ENCODE measurements around the gene TLE2. TPM values are rescaled to one million over a fixed set of nuclear protein-coding genes. Genes with fewer than 3 reads are reported as not detected.

The TLE2 gene
- total and polyA plus RNA-seq, 10 donors, result 12.0 to 88.0 (median 40.0) TPM

- Histone ChIP-seq H3K27ac (peak within 1 kb of the TSS; percentile 81 to 99 (median 96)), H3K9me3 (no peaks in the 10 kb centered on the region), H3K4me3 (peak within 1 kb of the TSS; percentile 66 to 93 (median 75)), H3K27me3 (replicated peaks in 1 of 7) (no peaks in the 10 kb centered on the region), H3K4me1 (peaks cover 39 to 87% (median 69%) of the 10 kb centered on the region in 6 donors), H3K36me3 (peaks cover 10 to 35% (median 26%) of the 10 kb centered on the region in 6 donors)
- DNase-seq, result peak; percentile 94
- intact Hi-C loops (cut with DNase I; ENCODE audit: low total_unique reads), result no loop called here
- TF ChIP-seq CTCF (IDR thresholded peaks at IDR 0.05 in 8 of 11, conservative IDR thresholded peaks at IDR 0.05 in 3 of 11) (peak in 2 of 11 experiments; percentile 9 to 19), POLR2AphosphoS5 (IDR thresholded peaks at IDR 0.05) (peak; percentile 56 to 72 (median 70)), POLR2A (IDR thresholded peaks at IDR 0.05) (no peak)
- WGBS, 5 donors, result 1 to 4% (median 1%) methylated on average over 5 to 108 of the region's 111 CpGs
Observed at GRCh38 chr19:3062165-3063105, 33.4 kb upstream of the TLE2 start, which contains the start of gene TLE5. TSS of gene TLE5 (minus strand) at chr19:3062495. CDS start at chr19:3062200, 295 bp downstream.

DNA sequence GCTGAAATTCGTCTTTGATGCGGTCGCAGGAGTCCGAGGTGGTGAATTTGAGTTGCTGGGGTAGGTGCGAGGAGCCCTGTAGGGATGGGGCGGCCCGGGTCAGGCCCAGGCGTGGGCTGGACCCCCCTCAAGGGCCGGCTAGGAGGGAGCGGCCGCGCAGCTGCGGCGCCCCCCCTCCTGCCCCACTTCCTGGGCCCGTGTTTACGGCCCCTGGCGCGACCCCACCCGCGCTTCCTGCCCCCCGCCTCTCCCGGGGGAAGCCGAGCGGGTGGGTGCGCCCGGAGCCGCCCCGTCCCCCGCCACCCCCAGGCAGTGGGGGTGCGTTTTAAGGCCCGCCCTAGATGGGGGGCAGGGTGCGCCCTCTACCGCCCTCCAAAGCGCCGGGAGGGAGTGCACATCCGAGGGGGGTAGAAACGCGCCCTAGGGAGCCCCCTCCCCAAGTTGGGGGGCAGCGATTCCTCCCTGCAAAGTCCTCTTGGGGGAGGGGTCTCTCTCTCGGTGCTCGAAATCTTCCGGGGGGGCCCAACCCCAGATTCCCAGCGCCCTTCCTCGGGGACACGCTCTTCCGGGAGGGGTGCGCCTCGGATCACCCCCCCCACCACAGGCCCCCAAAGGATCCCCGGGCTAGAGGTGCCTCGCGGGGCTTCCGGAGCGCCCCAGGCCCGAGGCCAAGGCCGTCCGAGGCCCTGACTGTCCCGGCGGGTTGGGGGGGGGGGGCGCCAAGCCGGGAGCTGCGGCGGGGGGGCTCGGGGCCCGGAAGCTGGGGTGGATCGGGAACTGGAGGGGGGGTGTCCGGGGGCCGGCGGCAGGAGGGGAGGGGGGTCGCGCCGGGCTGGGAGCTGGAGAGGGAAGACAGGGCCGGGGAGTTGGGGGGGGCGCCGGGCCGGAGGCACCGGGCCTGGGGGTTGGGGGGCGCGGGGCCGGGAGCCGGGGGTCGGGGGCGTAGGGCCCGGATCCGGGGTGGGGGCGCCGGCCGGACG is 32.4 kb upstream of the TLE2 start:
- Histone ChIP-seq H3K4me3 (peak overlapping the region; percentile 66 to 93 (median 75)), H3K4me1 (peaks cover 44 to 91% (median 79%) of the 10 kb centered on the region in 6 donors), H3K36me3 (peaks cover 10 to 44% (median 35%) of the 10 kb centered on the region in 6 donors), H3K27ac (peak overlapping the region; percentile 79 to 99 (median 96)), H3K9me3 (no peaks in the 10 kb centered on the region), H3K27me3 (replicated peaks in 1 of 7) (no peaks in the 10 kb centered on the region)
- peak; percentile 95 for DNase-seq
- TF ChIP-seq CTCF (IDR thresholded peaks at IDR 0.05 in 8 of 11, conservative IDR thresholded peaks at IDR 0.05 in 3 of 11) (peak in 9 of 11 experiments; percentile 25 to 65 (median 43)), POLR2AphosphoS5 (IDR thresholded peaks at IDR 0.05) (peak; percentile 83 to 90 (median 84)), POLR2A (IDR thresholded peaks at IDR 0.05) (peak in 1 of 3 donors; percentile 39)
- WGBS, 5 donors, result 0 to 2% (median 1%) methylated on average over 13 to 80 of the region's 88 CpGs
- intact Hi-C loops (cut with DNase I; ENCODE audit: low total_unique reads), result no loop called here

- intact Hi-C loops (cut with DNase I; ENCODE audit: low total_unique reads), result no loop called here
- H3K27ac ChIP-seq, result peak overlapping the region; percentile 79 to 99 (median 96)
- TF ChIP-seq POLR2AphosphoS5 (IDR thresholded peaks at IDR 0.05) (no peak), POLR2A (IDR thresholded peaks at IDR 0.05) (no peak), CTCF (IDR thresholded peaks at IDR 0.05 in 8 of 11, conservative IDR thresholded peaks at IDR 0.05 in 3 of 11) (no peak)
- no peaks in the 10 kb centered on the region for H3K9me3 ChIP-seq
- no peaks in the 10 kb centered on the region for H3K27me3 ChIP-seq (replicated peaks in 1 of 7)
- no peak for DNase-seq
- WGBS, 5 donors, result 10 to 16% (median 14%) methylated on average over 4 of the region's 4 CpGs
- H3K4me1 ChIP-seq, result peaks cover 45 to 91% (median 81%) of the 10 kb centered on the region in 6 donors
- H3K36me3 ChIP-seq, result peaks cover 10 to 51% (median 40%) of the 10 kb centered on the region in 6 donors
- peak overlapping the region; percentile 66 to 93 (median 75) for H3K4me3 ChIP-seq
Observed at GRCh38 chr19:3060857-3061181, 31.7 kb upstream of the TLE2 start.

All from spleen (tissue), 11 donors.